Activated CD8-positive, alpha-beta T cell treated with anti-CD3 and anti-CD28 coated beads, Interleukin-2, amount 10 ng/mL, durations not matched to agents 7 days and 5 days (primary cell): ENCODE data around the gene RUSF1. TPM values are rescaled to one million over a fixed set of nuclear protein-coding genes. Genes with fewer than 3 reads are reported as not detected.

ENCODE experiments used
- ATAC-seq: fragments of 150-1000 bp; cut with Tn5 transposase; one replicate; pipeline ENCODE4 v1.10.0; 2021; ENCODE audit warnings: moderate library complexity
- CTCF ChIA-PET: fragments of 350-600 bp; sonication (Branson Sonifier 250); formaldehyde crosslinking; loops from one replicate; lab custom pipeline; 2021; ENCODE audit warnings: antibody characterized with exemption; lab: Charles Lee
- POLR2A ChIA-PET: fragments of 350-600 bp; sonication (Branson Sonifier 250); formaldehyde crosslinking; loops from one replicate; lab custom pipeline; 2021; ENCODE audit warnings: antibody characterized with exemption; lab: Charles Lee
- DNase-seq: peaks from one replicate; pipeline ENCODE4 v3.0.0-alpha.2; 2020
- H3K27ac Mint-ChIP-seq: one replicate; pipeline ENCODE4 v1.8.0; 2021; ENCODE audit warnings: mild to moderate bottlenecking, mixed read lengths
- H3K27me3 Mint-ChIP-seq: one replicate; pipeline ENCODE4 v1.8.0; 2021; ENCODE audit warnings: low read depth, mixed read lengths
- H3K36me3 Mint-ChIP-seq: one replicate; pipeline ENCODE4 v1.8.0; 2021; ENCODE audit warnings: low read depth, mixed read lengths
- H3K4me1 Mint-ChIP-seq: one replicate; pipeline ENCODE4 v1.8.0; 2021; ENCODE audit warnings: low read depth, mixed read lengths
- H3K4me3 Mint-ChIP-seq: one replicate; pipeline ENCODE4 v1.8.0; 2021; ENCODE audit warnings: mild to moderate bottlenecking, mixed read lengths
- H3K9me3 Mint-ChIP-seq: one replicate; pipeline ENCODE4 v1.8.0; 2022; ENCODE audit warnings: mixed read lengths; ENCODE audit not compliant: insufficient read depth
- total RNA-seq, 2 experiments: library from RNA; stranded (reverse); gene quantifications; one replicate each; pipeline ENCODE4 v1.2.3, GENCODE V29; 2021

RUSF1 gene
- total RNA-seq, 2 experiments from 2014 or later: 31.7 to 32.8 TPM

- H3K27me3 Mint-ChIP-seq: peaks cover 5% of the 10 kb centered on the region
These were observed 67.5 kb downstream of the RUSF1 start for GRCh38 chr16:31440516-31441184.

DNA sequence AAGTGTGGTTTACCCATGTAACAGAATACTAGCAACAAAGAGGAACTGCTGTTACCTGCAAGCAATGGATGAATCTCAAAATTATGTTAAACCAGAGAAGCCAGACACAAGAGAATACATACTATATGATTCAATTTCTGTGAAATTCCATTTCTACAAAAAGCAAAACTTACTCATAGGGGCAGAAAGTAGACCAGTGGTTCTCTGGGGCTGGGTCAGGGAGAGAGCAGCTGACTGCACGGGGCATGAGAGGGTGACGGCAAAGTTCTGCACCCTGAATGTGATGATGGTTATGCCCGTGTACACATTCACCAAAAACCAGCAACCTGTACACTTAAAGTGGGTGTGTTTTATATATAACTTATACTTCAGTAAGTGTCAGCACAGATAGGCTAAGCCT is 68.7 kb downstream of the RUSF1 start:
- H3K4me3 Mint-ChIP-seq: no peak overlapping the region
- H3K36me3 Mint-ChIP-seq: no peaks in the 10 kb centered on the region
- ATAC-seq (no peak), DNase-seq (no peak)
- H3K27ac Mint-ChIP-seq: no peak overlapping the region
- ChIA-PET POLR2A (interaction anchor here (1.7 to 1.9 kb wide), 2 partner anchors 8 to 260 kb away, joined by 5 to 6 read pairs; partner anchors contain the start of gene FUS), CTCF (interaction anchor here (1.4 to 2.1 kb wide), 3 partner anchors 21 to 297 kb away, joined by 4 to 6 read pairs (median 5); no protein-coding TSS in a partner anchor)
- peaks cover 2% of the 10 kb centered on the region for H3K27me3 Mint-ChIP-seq
- peaks cover 29% of the 10 kb centered on the region for H3K4me1 Mint-ChIP-seq
- H3K9me3 Mint-ChIP-seq: no peaks in the 10 kb centered on the region

More at GRCh38 chr16:31440516-31441184, 67.5 kb downstream of the RUSF1 start:
- H3K36me3 Mint-ChIP-seq: no peaks in the 10 kb centered on the region
- POLR2A ChIA-PET: interaction anchor here (1.9 kb wide), 1 partner anchor 10 kb away, joined by 6 read pairs; no protein-coding TSS in a partner anchor
- no peak for DNase-seq
- ATAC-seq: no peak
- H3K4me3 Mint-ChIP-seq: no peak overlapping the region
- CTCF ChIA-PET: interaction anchor here (0.7 to 5.1 kb wide), 7 partner anchors 10 to 299 kb away, joined by 3 to 42 read pairs (median 4); partner anchors contain the start of genes ARMC5 and PYCARD
- H3K27ac Mint-ChIP-seq: no peak overlapping the region
- no peaks in the 10 kb centered on the region for H3K9me3 Mint-ChIP-seq
- H3K4me1 Mint-ChIP-seq: peaks cover 29% of the 10 kb centered on the region

Other genes starting within 250 kb of the RUSF1 start
- 10 to 100 TPM; 15.3 to 17.7 TPM for gene ITGAM, start 248.4 kb downstream of the RUSF1 start, total RNA-seq
- gene ITGAX, start 153.2 kb downstream of the RUSF1 start, total RNA-seq: 10 to 100 TPM; 22.7 to 25.0 TPM
- gene ITGAD, start 115.1 kb downstream of the RUSF1 start, total RNA-seq: under 1 TPM; 0.13 to 0.68 TPM
- not detected for gene COX6A2, start 80.0 kb downstream of the RUSF1 start, total RNA-seq
- gene ZNF843, start 65.6 kb downstream of the RUSF1 start, total RNA-seq: under 1 TPM; 0.21 to 0.32 TPM
- gene ARMC5, start 48.9 kb downstream of the RUSF1 start, total RNA-seq: 10 to 100 TPM; 18.9 to 19.1 TPM
- gene TGFB1I1, start 36.2 kb downstream of the RUSF1 start, total RNA-seq: under 1 TPM; 0.83 to 0.92 TPM
- under 1 TPM in 1 of 2 experiments, not detected in 1; 0.13 TPM for gene SLC5A2, start 25.3 kb downstream of the RUSF1 start, total RNA-seq
- not detected for gene AHSP, start 19.5 kb upstream of the RUSF1 start, total RNA-seq